Activated naive CD4-positive, alpha-beta T cell treated with anti-CD3 and anti-CD28 coated beads, Interleukin-2, amount 50 U/mL, for 24 hours (primary cell): ENCODE results near the gene CNNM3.

Experiments used
- H3K27ac Mint-ChIP-seq: one replicate; pipeline ENCODE4 v1.8.0; 2021; ENCODE audit warnings: mild to moderate bottlenecking, mixed read lengths
- H3K27me3 Mint-ChIP-seq: one replicate; pipeline ENCODE4 v1.8.0; 2021; ENCODE audit warnings: mixed read lengths
- H3K36me3 Mint-ChIP-seq: one replicate; pipeline ENCODE4 v1.8.0; 2021; ENCODE audit warnings: mixed read lengths
- H3K4me1 Mint-ChIP-seq: one replicate; pipeline ENCODE4 v1.8.0; 2021; ENCODE audit warnings: mixed read lengths
- H3K4me3 Mint-ChIP-seq: one replicate; pipeline ENCODE4 v1.8.0; 2021; ENCODE audit warnings: mild to moderate bottlenecking, mixed read lengths
- H3K9me3 Mint-ChIP-seq: one replicate; pipeline ENCODE4 v1.8.0; 2021; ENCODE audit warnings: mixed read lengths

The CNNM3 gene

GRCh38 chr2:96822786-96823185, 6.7 kb downstream of the CNNM3 start:
- H3K27ac Mint-ChIP-seq = peak overlapping the region; percentile 12
- H3K4me3 Mint-ChIP-seq = no peak overlapping the region
- peaks cover 2% of the 10 kb centered on the region for H3K36me3 Mint-ChIP-seq
- no peaks in the 10 kb centered on the region for H3K27me3 Mint-ChIP-seq
- H3K4me1 Mint-ChIP-seq = peaks cover 39% of the 10 kb centered on the region
- no peaks in the 10 kb centered on the region for H3K9me3 Mint-ChIP-seq

- peaks cover 35% of the 10 kb centered on the region for H3K4me1 Mint-ChIP-seq
- H3K9me3 Mint-ChIP-seq = no peaks in the 10 kb centered on the region
- H3K27ac Mint-ChIP-seq = no peak overlapping the region
- peaks cover 2% of the 10 kb centered on the region for H3K36me3 Mint-ChIP-seq
- no peak overlapping the region for H3K4me3 Mint-ChIP-seq
- H3K27me3 Mint-ChIP-seq = no peaks in the 10 kb centered on the region
These were observed 7.1 kb downstream of the CNNM3 start for GRCh38 chr2:96823198-96823597.

GRCh38 chr2:96824079-96824870, 8.2 kb downstream of the CNNM3 start:
- Mint-ChIP-seq H3K4me3 (no peak overlapping the region), H3K9me3 (no peaks in the 10 kb centered on the region), H3K36me3 (peaks cover 3% of the 10 kb centered on the region), H3K27ac (peak overlapping the region; percentile 43), H3K27me3 (no peaks in the 10 kb centered on the region), H3K4me1 (peaks cover 24% of the 10 kb centered on the region)

- no peaks in the 10 kb centered on the region for H3K9me3 Mint-ChIP-seq
- peaks cover 17% of the 10 kb centered on the region for H3K4me1 Mint-ChIP-seq
- no peaks in the 10 kb centered on the region for H3K27me3 Mint-ChIP-seq
- no peak overlapping the region for H3K27ac Mint-ChIP-seq
- H3K36me3 Mint-ChIP-seq = peaks cover 8% of the 10 kb centered on the region
- no peak overlapping the region for H3K4me3 Mint-ChIP-seq
These were observed 9.0 kb downstream of the CNNM3 start for GRCh38 chr2:96825057-96825456.

- Mint-ChIP-seq H3K27ac (no peak overlapping the region), H3K4me3 (no peak overlapping the region), H3K27me3 (no peaks in the 10 kb centered on the region), H3K4me1 (peaks cover under 1% of the 10 kb centered on the region), H3K36me3 (peaks cover 8% of the 10 kb centered on the region), H3K9me3 (no peaks in the 10 kb centered on the region)
These were observed 10.6 kb downstream of the CNNM3 start for GRCh38 chr2:96826546-96827278.

- Mint-ChIP-seq H3K4me3 (no peak overlapping the region), H3K27me3 (no peaks in the 10 kb centered on the region), H3K36me3 (peaks cover 10% of the 10 kb centered on the region), H3K9me3 (no peaks in the 10 kb centered on the region), H3K4me1 (no peaks in the 10 kb centered on the region), H3K27ac (no peak overlapping the region)
These were observed 12.4 kb downstream of the CNNM3 start for GRCh38 chr2:96828436-96828835.

- no peaks in the 10 kb centered on the region for H3K9me3 Mint-ChIP-seq
- no peak overlapping the region for H3K27ac Mint-ChIP-seq
- H3K4me1 Mint-ChIP-seq = no peaks in the 10 kb centered on the region
- H3K27me3 Mint-ChIP-seq = no peaks in the 10 kb centered on the region
- H3K4me3 Mint-ChIP-seq = no peak overlapping the region
- peaks cover 10% of the 10 kb centered on the region for H3K36me3 Mint-ChIP-seq
These were observed 12.8 kb downstream of the CNNM3 start for GRCh38 chr2:96828874-96829273.

- Mint-ChIP-seq H3K9me3 (no peaks in the 10 kb centered on the region), H3K27ac (no peak overlapping the region), H3K4me3 (no peak overlapping the region), H3K4me1 (no peaks in the 10 kb centered on the region), H3K27me3 (no peaks in the 10 kb centered on the region), H3K36me3 (peaks cover 10% of the 10 kb centered on the region)
These were observed 14.0 kb downstream of the CNNM3 start for GRCh38 chr2:96830044-96830562.

GRCh38 chr2:96831679-96832078, 15.6 kb downstream of the CNNM3 start:
- no peaks in the 10 kb centered on the region for H3K4me1 Mint-ChIP-seq
- peaks cover 10% of the 10 kb centered on the region for H3K36me3 Mint-ChIP-seq
- H3K27ac Mint-ChIP-seq = no peak overlapping the region
- H3K9me3 Mint-ChIP-seq = no peaks in the 10 kb centered on the region
- no peaks in the 10 kb centered on the region for H3K27me3 Mint-ChIP-seq
- no peak overlapping the region for H3K4me3 Mint-ChIP-seq

- Mint-ChIP-seq H3K27ac (no peak overlapping the region), H3K27me3 (no peaks in the 10 kb centered on the region), H3K9me3 (no peaks in the 10 kb centered on the region), H3K36me3 (peaks cover 10% of the 10 kb centered on the region), H3K4me1 (no peaks in the 10 kb centered on the region), H3K4me3 (no peak overlapping the region)
These were observed 16.3 kb downstream of the CNNM3 start for GRCh38 chr2:96832408-96832753.

- Mint-ChIP-seq H3K27me3 (no peaks in the 10 kb centered on the region), H3K4me3 (no peak overlapping the region), H3K4me1 (no peaks in the 10 kb centered on the region), H3K36me3 (peaks cover 10% of the 10 kb centered on the region), H3K9me3 (no peaks in the 10 kb centered on the region), H3K27ac (no peak overlapping the region)
These were observed 16.9 kb downstream of the CNNM3 start for GRCh38 chr2:96832754-96833507.

- no peak overlapping the region for H3K4me3 Mint-ChIP-seq
- no peaks in the 10 kb centered on the region for H3K27me3 Mint-ChIP-seq
- peaks cover 2% of the 10 kb centered on the region for H3K36me3 Mint-ChIP-seq
- peaks cover 4% of the 10 kb centered on the region for H3K4me1 Mint-ChIP-seq
- H3K27ac Mint-ChIP-seq = no peak overlapping the region
- H3K9me3 Mint-ChIP-seq = no peaks in the 10 kb centered on the region
These were observed 19.8 kb downstream of the CNNM3 start for GRCh38 chr2:96835830-96836229.

- H3K4me3 Mint-ChIP-seq = no peak overlapping the region
These were observed 21.5 kb downstream of the CNNM3 start for GRCh38 chr2:96837575-96837974.

GRCh38 chr2:96838345-96839292, 22.6 kb downstream of the CNNM3 start:
- no peaks in the 10 kb centered on the region for H3K9me3 Mint-ChIP-seq
- peaks cover 8% of the 10 kb centered on the region for H3K4me1 Mint-ChIP-seq
- no peaks in the 10 kb centered on the region for H3K36me3 Mint-ChIP-seq
- no peak overlapping the region for H3K4me3 Mint-ChIP-seq
- H3K27ac Mint-ChIP-seq = no peak overlapping the region
- H3K27me3 Mint-ChIP-seq = no peaks in the 10 kb centered on the region

More at GRCh38 chr2:96837575-96837974, 21.5 kb downstream of the CNNM3 start:
- H3K27me3 Mint-ChIP-seq = no peaks in the 10 kb centered on the region
- no peaks in the 10 kb centered on the region for H3K36me3 Mint-ChIP-seq
- H3K27ac Mint-ChIP-seq = no peak overlapping the region
- peaks cover 4% of the 10 kb centered on the region for H3K4me1 Mint-ChIP-seq
- no peaks in the 10 kb centered on the region for H3K9me3 Mint-ChIP-seq
